ENCODE results near the gene COG8. TPM values are rescaled to one million over a fixed set of nuclear protein-coding genes. Genes with fewer than 3 reads are reported as not detected.

COG8 gene
- total and polyA plus RNA-seq, 8 donors, result 23.9 to 36.1 (median 32.9) TPM

DNA sequence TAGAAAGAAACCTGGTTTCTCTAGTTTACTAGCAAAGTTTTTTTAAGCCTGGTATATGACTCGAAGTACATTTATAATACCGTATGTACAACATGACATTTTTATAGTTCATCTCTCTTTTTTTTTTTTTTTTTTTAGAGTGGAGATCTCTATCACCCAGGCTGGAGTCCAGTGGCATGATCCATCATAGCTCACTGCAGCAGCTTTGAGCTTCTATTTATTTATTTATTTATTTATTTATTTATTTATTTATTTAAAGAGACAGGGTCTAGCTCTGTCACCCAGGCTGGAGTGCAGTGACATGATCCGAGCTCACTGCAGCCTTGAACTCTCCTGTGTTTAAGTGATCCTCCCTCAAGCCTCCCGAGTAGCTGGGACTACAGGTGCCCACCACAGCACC is 54.1 kb downstream of the COG8 start:
- intact Hi-C loops (cut with DNase I), result loop anchor here in 1 of 2 donors (5.0 kb wide), 1 partner anchor 133 kb away; no protein-coding TSS in a partner anchor
- H3K4me3 ChIP-seq, result no peak overlapping the region
- ATAC-seq (no peak), DNase-seq (no peak)
- H3K36me3 ChIP-seq, result peaks cover 0 to 27% of the 10 kb centered on the region in 2 donors
- H3K27me3 ChIP-seq, result no peaks in the 10 kb centered on the region
- H3K9me3 ChIP-seq, result no peaks in the 10 kb centered on the region
- TF ChIP-seq, protein P1, sequence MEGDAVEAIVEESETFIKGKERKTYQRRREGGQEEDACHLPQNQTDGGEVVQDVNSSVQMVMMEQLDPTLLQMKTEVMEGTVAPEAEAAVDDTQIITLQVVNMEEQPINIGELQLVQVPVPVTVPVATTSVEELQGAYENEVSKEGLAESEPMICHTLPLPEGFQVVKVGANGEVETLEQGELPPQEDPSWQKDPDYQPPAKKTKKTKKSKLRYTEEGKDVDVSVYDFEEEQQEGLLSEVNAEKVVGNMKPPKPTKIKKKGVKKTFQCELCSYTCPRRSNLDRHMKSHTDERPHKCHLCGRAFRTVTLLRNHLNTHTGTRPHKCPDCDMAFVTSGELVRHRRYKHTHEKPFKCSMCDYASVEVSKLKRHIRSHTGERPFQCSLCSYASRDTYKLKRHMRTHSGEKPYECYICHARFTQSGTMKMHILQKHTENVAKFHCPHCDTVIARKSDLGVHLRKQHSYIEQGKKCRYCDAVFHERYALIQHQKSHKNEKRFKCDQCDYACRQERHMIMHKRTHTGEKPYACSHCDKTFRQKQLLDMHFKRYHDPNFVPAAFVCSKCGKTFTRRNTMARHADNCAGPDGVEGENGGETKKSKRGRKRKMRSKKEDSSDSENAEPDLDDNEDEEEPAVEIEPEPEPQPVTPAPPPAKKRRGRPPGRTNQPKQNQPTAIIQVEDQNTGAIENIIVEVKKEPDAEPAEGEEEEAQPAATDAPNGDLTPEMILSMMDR (IDR thresholded peaks at IDR 0.05), result no peak
- H3K4me1 ChIP-seq, result peaks cover 0 to 18% of the 10 kb centered on the region in 2 donors
- no peak overlapping the region for H3K27ac ChIP-seq

DNA sequence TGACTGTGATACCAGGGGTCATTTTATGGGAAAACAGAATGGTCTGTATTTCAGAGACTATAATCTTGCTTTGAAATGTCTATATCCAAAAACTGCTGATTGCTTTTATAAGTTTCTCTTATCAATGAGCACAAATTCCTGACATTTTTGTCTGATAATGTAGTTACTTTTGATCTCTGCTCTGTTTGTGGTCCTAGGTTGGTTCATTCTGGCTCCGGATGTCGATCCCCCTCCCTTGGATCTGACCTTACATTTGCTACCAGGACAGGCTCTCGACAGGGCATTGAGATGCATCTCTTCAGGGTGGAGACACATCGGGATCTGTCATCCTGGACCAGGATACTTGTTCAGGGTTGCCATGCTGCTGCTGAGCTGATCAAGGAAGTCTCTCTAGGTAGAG is 55.5 kb downstream of the COG8 start:
- DNase-seq, result no peak
- H3K9me3 ChIP-seq, result no peaks in the 10 kb centered on the region
- ATAC-seq, result no peak
- H3K36me3 ChIP-seq, result peaks cover 0 to 27% of the 10 kb centered on the region in 2 donors
- H3K4me3 ChIP-seq, result no peak overlapping the region
- intact Hi-C loops (cut with DNase I), result no loop called here
- H3K27ac ChIP-seq, result no peak overlapping the region
- no peaks in the 10 kb centered on the region for H3K27me3 ChIP-seq
- peaks cover 0 to 18% of the 10 kb centered on the region in 2 donors for H3K4me1 ChIP-seq
- TF ChIP-seq, protein P1 (IDR thresholded peaks at IDR 0.05), result no peak

DNA sequence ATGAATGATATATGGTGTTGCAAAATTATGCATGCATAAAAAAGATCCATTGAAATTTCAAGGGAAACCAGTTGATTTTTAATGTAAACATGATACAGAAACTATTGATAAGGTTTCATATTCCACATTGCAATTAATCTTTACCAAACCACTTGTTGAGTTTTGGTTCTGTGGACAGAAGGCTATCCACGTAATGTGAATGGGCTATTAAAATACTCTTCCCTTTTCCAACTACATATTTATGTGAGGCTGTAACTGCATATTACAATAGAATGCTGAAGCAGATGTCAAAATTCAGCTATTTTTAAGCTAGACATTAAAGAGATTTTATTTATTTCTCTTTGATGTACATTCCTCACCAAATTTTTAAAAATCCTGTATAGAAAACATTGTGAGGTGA is 62.0 kb downstream of the COG8 start:
- peaks cover 0 to 1% of the 10 kb centered on the region in 2 donors for H3K36me3 ChIP-seq
- no peak overlapping the region for H3K27ac ChIP-seq
- ATAC-seq (no peak), DNase-seq (no peak)
- no peak overlapping the region for H3K4me3 ChIP-seq
- H3K9me3 ChIP-seq, result no peaks in the 10 kb centered on the region
- intact Hi-C loops (cut with DNase I), result no loop called here
- peaks cover 0 to 14% of the 10 kb centered on the region in 2 donors for H3K4me1 ChIP-seq
- H3K27me3 ChIP-seq, result no peaks in the 10 kb centered on the region
- TF ChIP-seq, protein P1 (IDR thresholded peaks at IDR 0.05), result no peak

Other genes starting within 250 kb of the COG8 start
- gene HAS3, start 233.9 kb downstream of the COG8 start, total RNA-seq, result 10 to 100 TPM; 13.3 to 40.2 TPM
- gene HAS3, start 233.9 kb downstream of the COG8 start, polyA plus RNA-seq (ENCODE audit: insufficient read length in 6 of 6), result 100 to 1,000 TPM; 117 to 202 (median 167) TPM
- gene CHTF8, start 207.0 kb downstream of the COG8 start, total RNA-seq, result 10 to 100 TPM; 93.4 to 94.1 TPM
- 100 to 1,000 TPM; 117 to 142 (median 128) TPM for gene CHTF8, start 207.0 kb downstream of the COG8 start, polyA plus RNA-seq (ENCODE audit: insufficient read length in 6 of 6)
- 10 to 100 TPM; 24.7 to 45.5 TPM for gene UTP4, start 206.9 kb downstream of the COG8 start, total RNA-seq
- 10 to 100 TPM; 44.8 to 51.1 (median 47.1) TPM for gene UTP4, start 206.9 kb downstream of the COG8 start, polyA plus RNA-seq (ENCODE audit: insufficient read length in 6 of 6)
- gene SNTB2, start 152.4 kb downstream of the COG8 start, total RNA-seq, result 10 to 100 TPM; 38.4 to 47.3 TPM
- gene SNTB2, start 152.4 kb downstream of the COG8 start, polyA plus RNA-seq (ENCODE audit: insufficient read length in 6 of 6), result 10 to 100 TPM; 22.8 to 26.0 (median 23.9) TPM
- 10 to 100 TPM; 20.6 to 25.9 TPM for gene VPS4A, start 28.2 kb downstream of the COG8 start, total RNA-seq
- 10 to 100 TPM; 40.5 to 54.9 (median 48.9) TPM for gene VPS4A, start 28.2 kb downstream of the COG8 start, polyA plus RNA-seq (ENCODE audit: insufficient read length in 6 of 6)
- gene PDF, start 9.0 kb downstream of the COG8 start, total RNA-seq, result 10 to 100 TPM in 1 of 2 donors, 1 to 10 TPM in 1; 8.7 to 16.3 TPM
- gene PDF, start 9.0 kb downstream of the COG8 start, polyA plus RNA-seq (ENCODE audit: insufficient read length in 6 of 6), result 1 to 10 TPM; 2.0 to 6.7 (median 5.3) TPM
- gene NIP7, start 208 bp upstream of the COG8 start, total RNA-seq, result 10 to 100 TPM; 17.4 to 25.8 TPM
- gene NIP7, start 208 bp upstream of the COG8 start, polyA plus RNA-seq (ENCODE audit: insufficient read length in 6 of 6), result 10 to 100 TPM; 24.7 to 35.5 (median 30.8) TPM
- gene TMED6, start 12.2 kb upstream of the COG8 start, total RNA-seq, result 1 to 10 TPM; 1.2 to 4.2 TPM
- gene TMED6, start 12.2 kb upstream of the COG8 start, polyA plus RNA-seq (ENCODE audit: insufficient read length in 6 of 6), result 1 to 10 TPM; 2.6 to 5.0 (median 3.4) TPM
- 10 to 100 TPM; 24.1 to 26.5 TPM for gene TERF2, start 46.4 kb upstream of the COG8 start, total RNA-seq
- gene TERF2, start 46.4 kb upstream of the COG8 start, polyA plus RNA-seq (ENCODE audit: insufficient read length in 6 of 6), result 10 to 100 TPM; 34.6 to 45.3 (median 38.7) TPM
- gene CYB5B, start 85.1 kb upstream of the COG8 start, total RNA-seq, result 100 to 1,000 TPM; 102 to 117 TPM
- 100 to 1,000 TPM; 101 to 119 (median 107) TPM for gene CYB5B, start 85.1 kb upstream of the COG8 start, polyA plus RNA-seq (ENCODE audit: insufficient read length in 6 of 6)
- 10 to 100 TPM; 44.8 to 53.5 TPM for gene NFAT5, start 226.4 kb upstream of the COG8 start, total RNA-seq
- 10 to 100 TPM; 51.8 to 66.0 (median 59.0) TPM for gene NFAT5, start 226.4 kb upstream of the COG8 start, polyA plus RNA-seq (ENCODE audit: insufficient read length in 6 of 6)

Data from left lung (tissue), 10 donors.